Amniotic epithelial cell (primary cell): ENCODE results near the gene MLPH.
A peak's percentile ranks its signal among the peaks of the same experiment; 100 is the strongest.
"Not testable (repeated sequence)": the region's sequence is repeated elsewhere in the genome, so short reads cannot be mapped to it uniquely, and the experiment has no call there.

Experiments used
- DNase-seq: peaks from one replicate; pipeline ENCODE4 v3.0.0-alpha.2; 2010; ENCODE audit warnings: low read depth

Gene MLPH

GRCh38 chr2:237457388-237457941 is 29.6 kb upstream of the MLPH start:
- DNase-seq: no peak

GRCh38 chr2:237458519-237458918 is 28.5 kb upstream of the MLPH start:
- no peak for DNase-seq

GRCh38 chr2:237459226-237459625 is 27.8 kb upstream of the MLPH start:
- no peak for DNase-seq

DNA sequence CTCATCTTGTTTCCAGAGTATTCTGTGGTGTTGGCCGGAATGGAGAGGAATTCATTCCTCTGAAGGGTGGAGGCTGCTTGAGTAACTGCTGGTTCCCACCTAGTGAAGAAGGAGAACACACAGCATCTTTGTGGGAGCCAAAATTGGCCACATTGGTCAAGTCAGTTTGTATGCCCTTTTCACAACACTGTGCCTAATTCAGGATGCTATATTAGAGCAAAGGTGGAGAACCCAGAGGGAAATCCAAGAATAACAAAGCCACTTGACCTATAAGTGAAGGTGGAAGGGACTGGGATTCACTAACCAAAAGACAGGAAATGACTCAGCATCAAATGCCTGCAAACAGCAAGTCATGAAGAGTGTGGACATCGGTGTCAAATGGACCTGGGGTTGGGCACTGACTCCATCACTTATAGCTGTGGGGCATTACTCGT is 27.3 kb upstream of the MLPH start:
- DNase-seq: peak; percentile 63

GRCh38 chr2:237464757-237465391 is 22.2 kb upstream of the MLPH start:
- no peak for DNase-seq

GRCh38 chr2:237465515-237466148 is 21.4 kb upstream of the MLPH start:
- peak; percentile 98 for DNase-seq

- DNase-seq: no peak
Observed at GRCh38 chr2:237466211-237466610, 20.8 kb upstream of the MLPH start.

DNA sequence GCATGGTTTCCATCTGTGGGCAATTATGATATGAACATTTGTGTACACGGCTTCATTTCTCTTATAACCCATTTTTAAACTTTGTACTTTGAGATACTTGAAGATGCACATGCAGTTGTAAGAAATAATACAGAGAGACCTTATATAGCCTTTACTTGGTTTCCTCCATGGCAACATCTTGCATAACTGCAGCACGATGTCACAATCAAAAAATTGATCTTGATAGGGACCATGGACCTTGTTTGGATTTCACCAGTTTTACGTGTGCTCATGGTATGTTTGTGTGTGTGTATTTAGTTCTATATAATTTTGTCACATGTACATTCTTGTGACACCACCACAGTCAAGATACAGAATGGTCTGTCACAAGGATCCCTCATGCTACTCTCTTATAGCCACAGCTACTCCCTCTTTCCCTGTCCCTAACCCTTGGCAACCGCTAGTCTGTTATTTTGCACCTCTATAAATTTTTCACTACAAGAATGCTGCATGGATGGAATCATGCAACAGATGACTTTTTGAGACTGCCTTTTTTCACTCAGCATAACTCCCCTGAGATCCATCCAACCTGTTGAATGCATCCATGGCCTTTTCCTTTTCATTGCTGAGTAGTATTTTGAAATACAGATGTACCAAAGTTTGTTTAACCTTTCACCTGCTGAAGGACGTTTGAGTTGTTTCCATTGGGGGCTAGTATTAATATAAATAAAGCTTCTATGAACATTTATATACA is 19.4 kb upstream of the MLPH start:
- DNase-seq: no peak

DNA sequence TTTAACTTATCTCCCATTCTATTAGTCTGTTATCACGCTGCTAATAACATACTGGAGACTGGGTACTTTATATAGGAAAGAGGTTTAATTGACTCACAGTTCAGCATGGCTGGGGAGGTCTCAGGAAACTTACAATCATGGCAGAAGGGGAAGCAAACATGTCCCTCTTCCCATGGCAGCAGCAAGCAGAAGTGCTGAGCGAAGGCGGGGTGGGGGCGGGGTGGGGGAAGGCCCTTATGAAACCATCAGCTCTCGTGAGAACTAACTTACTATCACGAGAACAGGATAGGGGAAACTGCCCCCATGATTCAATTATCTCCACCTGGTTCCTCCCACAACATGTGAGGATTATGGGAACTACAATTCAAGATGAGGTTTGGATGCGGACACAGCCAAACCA is 17.6 kb upstream of the MLPH start:
- DNase-seq: not testable (repeated sequence)

GRCh38 chr2:237469849-237470248 is 17.2 kb upstream of the MLPH start:
- DNase-seq: no peak

DNA sequence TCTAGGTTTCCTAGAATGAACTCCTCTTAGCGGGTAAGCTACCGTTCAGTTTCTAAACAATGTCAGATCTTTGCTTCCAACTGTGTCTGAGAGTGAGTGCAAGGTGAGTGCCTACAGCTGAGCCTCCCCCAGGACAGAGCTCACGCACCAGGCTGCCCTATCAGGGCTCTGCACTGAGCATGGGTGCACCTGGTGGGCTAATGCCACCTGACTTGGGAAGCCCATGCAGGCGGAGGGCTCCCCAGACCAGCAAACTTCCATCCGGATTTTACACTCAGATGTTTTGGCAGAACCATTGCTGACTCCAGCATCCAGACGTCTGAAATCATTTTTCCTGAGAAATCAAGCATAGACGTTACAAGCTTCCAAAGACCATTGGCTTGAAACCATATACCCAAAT is 16.1 kb upstream of the MLPH start:
- DNase-seq: no peak

DNA sequence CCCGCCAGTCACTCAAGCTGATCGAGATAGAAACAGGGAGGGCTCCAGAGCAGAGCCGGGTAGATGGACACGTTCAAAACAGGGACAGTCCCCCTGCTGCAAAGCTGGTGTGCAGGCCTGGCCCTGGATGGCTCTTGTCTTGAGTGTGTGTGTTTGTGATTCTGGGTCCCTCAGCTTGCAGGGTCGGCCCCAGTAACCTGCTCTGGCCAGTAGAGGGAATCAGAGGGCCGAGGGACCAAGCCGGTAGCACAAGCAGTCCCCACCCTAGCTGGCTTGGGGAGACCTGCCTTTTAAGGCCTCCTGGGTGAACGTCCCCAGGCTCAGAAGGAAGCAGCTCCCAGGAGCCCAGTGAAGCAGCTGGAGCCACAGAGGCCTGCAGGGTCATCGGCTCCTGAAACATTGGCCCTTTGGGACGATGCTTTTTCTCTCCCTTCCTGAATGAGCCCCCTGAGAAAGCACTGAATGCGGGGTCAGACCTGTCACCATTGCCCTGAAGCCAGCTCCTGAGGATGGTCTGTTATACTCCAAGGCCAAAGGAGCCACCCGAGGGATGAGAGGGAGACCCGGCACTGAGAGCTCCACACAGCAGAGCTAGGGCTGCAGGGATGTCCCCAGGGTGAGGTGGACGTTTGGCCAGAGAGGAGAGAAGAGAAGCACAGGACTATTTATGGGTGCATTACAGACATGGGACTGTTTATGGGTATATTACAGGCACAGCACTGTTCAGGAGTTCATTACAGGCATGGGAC is 15.4 kb upstream of the MLPH start:
- DNase-seq: peak; percentile 43

DNA sequence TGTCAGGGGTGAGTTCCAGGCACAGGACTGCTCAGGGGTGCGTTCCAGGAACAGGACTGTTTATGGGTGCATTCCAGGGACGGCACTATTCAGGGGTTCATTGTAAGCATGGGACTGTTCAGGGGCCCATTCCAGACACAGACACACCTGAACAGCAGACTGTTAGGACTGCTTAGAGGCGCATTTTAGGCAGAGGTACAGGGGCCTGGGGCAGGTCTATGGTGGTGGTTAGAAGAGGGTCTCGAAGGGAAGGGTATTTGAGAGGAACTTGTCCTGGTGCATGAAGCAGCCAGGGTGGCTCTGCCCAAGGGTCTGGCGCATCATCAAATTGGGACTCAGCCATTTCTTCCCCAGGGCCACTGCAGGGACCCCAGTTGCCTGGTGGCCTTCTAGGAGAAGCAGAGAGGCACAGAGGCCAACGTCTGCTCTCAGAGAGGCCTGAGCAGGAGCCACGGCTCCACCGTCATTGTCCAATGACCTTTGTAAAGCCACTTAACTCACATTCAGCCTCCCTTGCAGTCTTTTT is 14.8 kb upstream of the MLPH start:
- no peak for DNase-seq

- no peak for DNase-seq
Observed at GRCh38 chr2:237472909-237473877, 13.9 kb upstream of the MLPH start.

- DNase-seq: peak; percentile 65
Observed at GRCh38 chr2:237473878-237474441, 13.1 kb upstream of the MLPH start.

GRCh38 chr2:237474442-237474911 is 12.6 kb upstream of the MLPH start:
- DNase-seq: peak; percentile 44

DNA sequence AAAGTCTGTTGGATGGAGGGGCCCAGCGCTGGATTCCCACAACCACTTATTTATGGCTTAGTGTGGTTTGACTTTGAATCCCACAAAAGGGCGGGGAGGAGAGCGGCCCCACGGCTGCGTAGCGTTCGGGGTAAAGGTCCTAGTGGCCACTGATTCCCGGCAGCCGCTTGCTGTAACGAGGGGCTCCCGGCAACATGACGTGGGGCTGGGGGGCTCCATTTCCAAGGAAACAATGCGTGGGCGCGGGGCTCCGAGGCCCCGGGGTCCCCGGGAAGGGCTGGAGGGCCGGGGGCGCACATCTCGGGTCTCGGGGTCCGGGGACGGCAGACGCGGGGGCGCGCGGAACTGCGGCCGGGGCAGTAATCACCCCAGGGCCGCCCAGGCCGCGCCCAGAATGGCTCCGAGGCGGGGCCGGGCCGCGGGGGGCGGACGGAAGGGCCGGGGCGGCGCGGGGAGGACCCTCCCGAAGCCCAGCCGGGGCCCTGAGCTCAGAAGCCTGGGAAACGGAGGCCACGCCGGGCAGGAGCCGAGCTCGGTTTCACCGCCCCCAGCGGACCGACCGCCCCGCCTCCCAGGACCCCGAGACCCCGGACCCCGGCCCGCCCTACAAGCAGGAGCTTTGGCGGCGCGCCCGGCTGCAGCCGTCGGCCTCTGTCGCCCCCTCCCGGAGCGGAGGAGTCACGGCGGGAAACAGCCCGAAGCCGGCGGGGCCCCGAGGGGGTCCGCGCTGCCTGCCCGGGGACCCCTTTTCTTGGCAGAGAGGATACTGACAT is 11.9 kb upstream of the MLPH start:
- peak; percentile 75 for DNase-seq

GRCh38 chr2:237475704-237476141 is 11.3 kb upstream of the MLPH start:
- peak; percentile 72 for DNase-seq

- DNase-seq: no peak
Observed at GRCh38 chr2:237478095-237478494, 9.0 kb upstream of the MLPH start.
